Stimulated activated CD8-positive, alpha-beta memory T cell treated with anti-CD3 and anti-CD28 coated beads, Interleukin-7, amount 100 ng/mL, for 48 hours (primary cell): ENCODE data around the gene TNF.

Experiments used
- DNase-seq, 2 donors: peaks; one replicate each; pipeline ENCODE4 v3.0.0-alpha.2; 2020; ENCODE audit warnings: low read depth in 1 of 2; ENCODE audit errors: extremely low read depth in 1 of 2

The TNF gene

GRCh38 chr6:31575335-31575901 is at the start of gene TNF:
TNF (plus strand) TSS chr6:31575565; CDS start chr6:31575742, 177 bp downstream.
- DNase-seq = peak in 1 of 2 donors; percentile 83

DNA sequence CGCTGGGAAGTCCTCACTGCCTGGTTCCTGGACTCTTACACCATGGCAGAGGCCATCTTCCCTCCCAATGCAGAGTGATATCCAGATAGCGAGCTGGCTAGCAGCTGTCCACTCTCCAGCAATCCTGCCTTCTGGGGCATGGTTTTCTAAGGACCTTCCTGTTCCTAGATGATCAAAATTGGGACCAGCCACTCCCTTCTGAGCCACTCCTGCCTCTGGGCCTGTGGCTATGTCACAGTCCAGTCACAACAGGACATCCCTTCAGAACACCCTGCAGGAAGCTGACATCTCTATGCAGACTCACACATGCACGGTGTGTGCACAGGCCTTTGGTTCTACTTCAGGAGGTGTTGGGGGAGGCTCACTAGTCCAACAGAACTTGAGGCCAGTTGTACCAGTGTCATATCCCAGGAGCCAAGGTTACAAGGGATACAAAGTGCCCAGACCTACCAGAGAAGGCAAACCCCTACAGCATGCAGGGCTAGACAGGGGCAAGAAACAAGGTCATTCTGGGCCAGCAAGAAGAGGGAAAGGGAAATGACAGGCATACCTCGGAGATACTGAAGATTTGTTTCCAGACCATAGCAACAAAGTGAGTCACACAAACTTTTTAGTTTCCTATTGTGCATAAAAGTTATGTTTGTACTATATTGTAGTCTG is 49.3 kb upstream of the TNF start:
- DNase-seq = no peak

- no peak for DNase-seq
These were observed 47.0 kb upstream of the TNF start for GRCh38 chr6:31528307-31528777.

GRCh38 chr6:31528821-31529328 is 46.5 kb upstream of the TNF start, which contains the start of gene MCCD1:
MCCD1 (plus strand) TSS chr6:31528962; CDS start chr6:31529015, 53 bp downstream.
- no peak for DNase-seq

- no peak for DNase-seq
These were observed 45.8 kb upstream of the TNF start for GRCh38 chr6:31529329-31530150.

GRCh38 chr6:31530659-31531058 is 44.7 kb upstream of the TNF start:
- no peak for DNase-seq

DNA sequence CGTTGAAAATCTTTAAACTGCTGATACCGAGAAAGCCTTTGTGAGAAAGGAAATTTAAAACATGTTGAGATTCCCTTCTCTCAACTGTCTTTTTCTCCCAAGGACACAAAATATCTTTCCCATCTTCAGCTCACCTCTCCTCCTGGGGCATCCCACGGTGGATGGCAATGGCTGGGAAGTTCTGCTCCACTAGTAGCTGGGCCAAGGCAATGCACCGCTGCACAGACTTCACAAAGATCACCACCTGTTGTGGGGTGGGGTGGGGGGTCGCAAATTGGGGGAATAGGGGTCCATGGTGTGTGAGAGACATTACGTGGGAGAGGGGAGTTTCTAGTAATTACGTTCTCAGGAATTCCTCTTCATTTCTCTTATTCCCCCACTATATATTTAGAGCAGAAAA is 44.2 kb upstream of the TNF start:
- no peak for DNase-seq

DNA sequence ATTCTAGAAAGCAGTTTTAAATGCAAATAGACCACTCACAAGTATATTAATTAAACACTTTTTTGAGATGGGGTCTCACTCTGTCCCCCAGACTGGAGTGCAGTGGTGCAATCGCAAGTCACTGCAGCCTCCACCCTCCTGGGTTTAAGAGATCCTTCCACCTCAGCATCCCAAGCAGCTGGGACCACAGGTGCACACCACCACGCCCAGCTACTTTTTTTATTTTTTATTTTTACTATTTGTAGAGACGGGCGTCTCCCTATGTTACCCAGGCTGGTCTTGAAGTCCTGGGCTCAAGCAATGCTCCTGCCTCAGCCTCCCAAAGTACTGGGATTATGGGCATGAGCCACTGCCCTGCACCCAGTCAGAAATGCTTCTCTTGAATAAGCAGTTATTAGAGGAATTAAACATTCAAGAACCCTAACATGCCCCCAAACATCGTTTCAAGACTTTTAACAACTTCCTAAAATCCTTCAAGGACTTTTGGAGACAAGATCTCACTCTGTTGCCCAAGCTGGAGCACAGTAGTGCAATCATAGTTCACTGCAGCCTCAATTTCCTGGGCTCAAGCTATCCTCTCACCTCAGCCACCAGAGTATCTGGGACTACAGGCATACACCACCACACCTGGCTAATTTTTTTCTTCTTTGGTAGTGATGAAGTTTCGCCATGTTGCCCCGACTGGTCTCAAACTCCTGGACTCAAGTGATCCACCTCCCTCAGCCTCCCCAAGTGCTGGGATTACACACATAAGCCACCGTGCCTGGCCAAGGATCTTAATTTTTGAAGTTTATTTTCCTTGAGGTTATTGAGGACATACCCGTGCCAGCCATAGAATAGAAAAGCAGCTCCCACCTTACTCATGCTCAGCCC is 43.4 kb upstream of the TNF start:
- no peak for DNase-seq

DNA sequence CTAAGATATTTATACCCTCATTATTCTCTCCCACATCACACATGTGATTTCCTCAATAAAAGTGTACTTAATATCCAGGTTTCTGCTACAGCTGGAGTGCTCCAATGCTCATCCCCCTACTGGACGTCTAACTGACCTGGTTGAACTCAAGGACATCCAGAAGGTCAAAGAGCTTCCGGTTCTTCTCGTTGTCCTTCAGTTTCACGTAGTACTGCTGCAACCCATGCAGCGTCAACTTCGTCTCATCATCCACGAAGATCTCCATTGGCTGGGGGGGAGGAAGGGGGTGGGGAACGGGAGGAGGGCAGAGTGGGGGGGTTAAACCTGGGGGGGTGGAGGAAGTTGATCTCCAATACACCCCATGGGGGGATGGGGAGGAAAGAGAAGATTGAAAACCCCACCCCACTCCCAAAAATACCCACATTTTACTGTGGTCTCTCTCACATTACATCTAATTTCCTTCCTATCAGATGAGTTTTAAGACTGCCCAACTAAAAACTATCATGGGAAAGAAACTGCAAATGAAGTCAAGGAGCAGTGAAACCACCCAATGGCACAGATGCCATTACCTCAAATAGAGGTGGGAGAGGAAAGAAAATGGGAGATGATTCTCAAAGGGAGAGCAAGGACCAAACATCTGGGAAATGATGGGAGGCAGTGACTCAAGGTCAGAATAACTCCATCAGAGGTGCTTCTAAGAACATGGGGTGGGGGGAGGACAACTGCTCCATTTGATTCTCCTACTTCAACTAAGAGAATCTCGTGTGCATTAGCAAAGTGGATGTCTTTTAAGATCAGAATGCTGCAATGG is 42.5 kb upstream of the TNF start:
- no peak for DNase-seq

- no peak for DNase-seq
These were observed 41.9 kb upstream of the TNF start for GRCh38 chr6:31533455-31533841.

DNA sequence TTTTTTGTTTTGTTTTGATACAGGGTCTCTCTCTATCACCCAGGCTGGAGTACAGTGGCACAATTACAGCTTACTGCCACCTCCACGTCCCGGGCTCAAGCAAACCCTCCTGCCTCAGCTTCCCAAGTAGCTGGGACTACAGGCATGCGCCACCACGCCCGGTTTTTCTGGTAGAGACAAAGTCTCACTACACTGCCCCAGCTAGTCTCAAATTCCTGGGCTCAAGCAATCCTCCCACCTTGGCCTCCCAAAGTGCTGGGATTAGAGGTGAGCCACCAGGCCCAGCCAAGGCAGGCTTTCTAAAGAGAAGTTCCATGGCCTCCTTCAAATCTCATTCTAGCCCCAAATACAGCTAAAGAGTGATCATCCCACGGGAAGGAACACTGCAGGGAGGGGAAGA is 41.4 kb upstream of the TNF start:
- DNase-seq = no peak

DNA sequence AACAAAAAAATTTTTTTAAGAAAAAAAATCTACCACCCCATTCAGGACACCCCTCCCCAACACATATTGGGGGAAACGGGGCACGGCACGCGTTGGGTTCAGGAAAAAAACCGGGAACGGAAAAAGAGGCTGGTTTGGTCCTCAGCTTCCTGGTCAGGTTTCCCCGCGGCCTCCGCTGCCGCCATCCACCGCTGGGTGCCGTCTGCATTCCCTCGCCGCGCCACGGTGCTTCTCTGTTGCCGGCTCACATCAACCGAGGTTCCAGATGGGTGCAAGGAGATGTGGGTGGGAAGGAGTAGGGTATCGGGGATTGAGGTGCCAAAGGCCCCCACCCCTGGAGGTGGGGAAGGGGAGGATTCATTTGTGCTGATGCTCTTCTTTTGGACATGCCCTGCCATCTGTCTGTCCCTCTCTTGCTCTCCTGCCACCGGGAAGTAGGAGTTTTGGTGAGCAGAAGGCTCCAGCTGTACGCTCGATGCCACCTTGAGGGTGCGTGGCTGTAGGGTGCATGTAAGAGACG is 40.8 kb upstream of the TNF start:
- no peak for DNase-seq

- no peak for DNase-seq
These were observed 39.6 kb upstream of the TNF start for GRCh38 chr6:31535538-31536324.

DNA sequence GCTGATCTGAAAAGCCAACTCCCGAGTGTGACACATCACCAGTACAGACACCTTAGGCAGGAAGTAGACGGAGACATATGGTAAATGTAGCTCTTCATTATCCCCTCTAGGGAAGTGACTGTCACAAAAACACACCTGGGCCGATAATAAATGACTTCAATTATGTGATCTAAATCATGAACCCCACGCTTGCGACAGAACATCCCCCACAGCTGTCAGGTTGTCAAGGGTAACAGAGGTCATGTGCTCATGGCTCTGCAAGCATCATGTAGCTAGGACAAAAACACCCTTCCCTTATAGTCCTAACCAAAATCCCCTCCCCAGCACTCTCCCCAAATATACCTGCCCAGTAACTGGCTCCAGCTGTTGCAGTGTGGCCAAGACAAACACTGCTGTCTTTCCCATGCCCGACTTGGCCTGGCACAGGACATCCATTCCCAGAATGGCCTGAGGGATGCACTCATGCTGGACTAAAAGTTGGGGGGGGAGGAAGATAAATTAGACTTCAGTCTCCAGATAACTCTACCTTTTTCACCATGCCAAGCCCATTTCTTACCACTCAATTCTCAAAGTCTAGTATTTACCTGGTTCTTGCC is 36.5 kb upstream of the TNF start:
- no peak for DNase-seq

GRCh38 chr6:31540640-31541039 is 34.7 kb upstream of the TNF start:
- DNase-seq = no peak

DNA sequence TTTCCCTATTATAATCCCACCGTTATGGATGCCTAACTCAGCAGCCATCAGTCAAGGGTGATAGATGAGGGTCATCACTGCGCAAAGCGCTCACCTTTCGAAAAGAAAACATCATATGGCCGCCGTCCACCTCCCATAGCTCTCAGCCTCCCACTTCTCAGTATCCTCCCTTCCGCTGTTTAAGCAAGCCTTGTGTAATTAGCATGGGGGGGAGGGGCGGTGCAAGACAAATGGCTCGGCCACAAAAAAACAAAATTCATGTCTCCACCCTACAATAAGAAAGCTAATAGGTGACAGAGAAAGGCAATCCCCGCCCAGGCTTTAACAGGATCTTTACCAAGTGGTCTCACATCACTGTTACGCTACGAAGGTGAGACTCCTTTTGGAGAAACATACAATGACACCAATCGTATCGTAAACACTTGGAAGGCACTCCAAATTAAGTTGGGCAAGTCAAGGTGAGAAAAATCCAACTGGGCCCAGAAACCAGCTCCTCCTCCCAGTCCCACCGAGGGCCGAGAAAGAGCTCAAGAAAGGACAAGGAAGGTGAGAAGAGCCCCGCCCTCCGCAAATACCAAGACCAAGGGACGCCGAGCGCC is 34.2 kb upstream of the TNF start:
- peak in 1 of 2 donors; percentile 52 for DNase-seq

DNA sequence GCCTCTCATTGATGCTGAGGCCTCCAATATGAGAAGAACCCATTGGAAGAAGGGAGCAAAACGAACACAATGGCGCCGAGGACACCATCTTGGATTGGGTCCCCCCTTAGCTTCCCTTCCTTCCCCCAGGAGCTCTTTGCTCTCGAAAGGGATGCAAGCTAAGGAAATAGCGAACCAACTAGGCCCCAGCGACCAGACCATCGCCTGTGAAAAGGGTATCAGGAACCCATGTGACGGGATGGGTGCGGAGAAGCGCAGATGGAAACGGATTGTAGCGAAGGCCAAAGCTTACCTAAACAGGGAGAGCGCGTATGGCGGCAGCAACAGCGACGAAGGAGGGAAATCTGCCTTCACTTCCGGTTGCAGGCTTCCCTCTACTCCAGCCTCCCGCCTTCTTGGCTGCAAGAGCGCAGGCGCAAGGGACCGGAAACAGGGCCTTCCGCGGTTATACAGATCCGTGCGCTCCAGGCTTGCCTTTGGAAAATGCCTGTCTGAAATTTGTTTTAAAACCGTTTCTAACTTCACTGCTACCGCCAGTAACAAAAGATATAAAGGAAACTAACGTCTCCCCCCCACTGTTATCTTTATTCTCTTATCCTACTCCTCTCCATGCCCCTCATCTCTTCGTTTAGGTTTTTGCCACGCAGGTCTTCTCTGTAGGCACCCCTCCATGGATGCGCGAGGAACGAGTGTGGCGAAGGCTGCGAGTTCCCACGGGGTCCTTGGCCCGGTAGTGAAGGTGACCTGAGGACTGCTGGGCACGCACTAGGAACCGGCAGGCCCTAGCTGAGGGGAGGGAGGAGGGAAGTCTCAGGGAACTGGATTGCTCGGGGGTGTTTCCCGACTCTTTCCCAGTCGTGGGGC is 33.5 kb upstream of the TNF start, which contains the start of gene DDX39B:
DDX39B (minus strand) TSS at position 346 of the 864 bp plus-strand sequence. CDS start 1,471 bp downstream, outside the sequence.
- DNase-seq = peak; percentile 83 to 94
